GM23248 (cell line): Measurements from ENCODE around the gene S100A13.

Experiments
- EZH2 ChIP-seq: fragments of 200-600 bp; sonication (generic); IDR thresholded peaks from 2 replicates; pipeline ENCODE4 v1.6.1; 2018; ENCODE audit warnings: antibody characterized with exemption, mild to moderate bottlenecking; ENCODE audit not compliant: insufficient read depth, poor library complexity, severe bottlenecking
- EZH2phosphoT487 ChIP-seq: fragments of 200-600 bp; sonication (generic); IDR thresholded peaks from 2 replicates; pipeline ENCODE4 v1.6.1; 2018; ENCODE audit warnings: antibody characterized with exemption, moderate library complexity, mild to moderate bottlenecking, low read depth; ENCODE audit not compliant: insufficient read depth

DNA sequence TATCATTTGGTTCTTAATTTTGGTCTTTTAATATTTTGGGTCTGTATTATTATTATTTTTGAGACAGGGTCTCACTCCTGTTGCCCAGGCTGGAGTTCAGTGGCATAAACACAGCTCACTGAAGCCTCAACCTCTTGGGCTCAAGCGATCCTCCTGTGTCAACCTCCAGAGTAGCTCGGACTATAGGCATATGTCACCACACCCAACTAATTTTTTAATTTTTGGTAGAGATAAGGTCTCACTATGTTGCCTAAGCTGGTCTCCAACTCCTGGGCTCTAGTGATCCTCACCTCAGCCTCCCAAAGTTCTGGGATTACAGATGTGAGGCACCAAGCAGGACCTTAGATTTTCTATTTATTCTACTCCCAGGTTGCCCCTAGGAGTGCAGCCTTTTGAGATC is 46.2 kb upstream of the S100A13 start:
- TF ChIP-seq EZH2 (no peak), EZH2phosphoT487 (no peak)
